Tibial nerve (tissue), 4 donors: ENCODE data around the gene STX11.

Experiments used
- EP300 ChIP-seq, 2 donors: sonication (generic); formaldehyde crosslinking; IDR thresholded peaks; one replicate each; pipeline ENCODE4 v1.6.1; 2017; ENCODE audit warnings: antibody characterized with exemption in 2 of 2, mild to moderate bottlenecking in 1 of 2
- POLR2A ChIP-seq, 2 donors: fragments of 450-650 bp; IDR thresholded peaks; one replicate each; pipeline ENCODE4 v1.6.1; 2017; ENCODE audit warnings: antibody characterized with exemption in 2 of 2, mild to moderate bottlenecking in 2 of 2, moderate library complexity in 2 of 2
- TF ChIP-seq, protein P1 (sequence below), 5 experiments: fragments of 200-600 bp in 3 of 5; fragments of 450-650 bp in 2 of 5; sonication (generic) in 3 of 5; IDR thresholded peaks; one replicate each; pipeline ENCODE4 v1.5.1; 2016 to 2019; ENCODE audit warnings: antibody characterized with exemption in 5 of 5, mild to moderate bottlenecking in 3 of 5, moderate library complexity in 2 of 5

DNA sequence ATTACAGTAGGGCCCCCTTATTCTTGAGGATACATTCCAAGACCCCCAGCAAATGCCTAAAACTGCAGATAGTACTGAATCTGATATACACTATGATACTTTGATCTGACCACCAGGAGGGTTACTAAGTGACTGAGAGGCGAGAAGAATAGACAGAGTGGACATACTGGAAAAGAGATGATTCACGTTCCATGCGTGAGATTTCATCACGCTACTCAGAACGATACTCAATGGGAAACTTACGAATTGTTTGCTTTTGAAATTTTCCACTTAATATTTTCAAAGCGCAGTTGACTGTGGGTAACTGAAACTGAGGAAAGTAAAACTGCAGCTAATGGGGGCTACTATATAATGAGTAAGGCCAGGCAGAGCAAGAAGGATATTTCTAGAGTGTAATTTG, 60.8 kb downstream of the STX11 start:
- TF ChIP-seq EP300 (IDR thresholded peaks at IDR 0.05) (no peak), POLR2A (IDR thresholded peaks at IDR 0.05) (no peak)
- TF ChIP-seq, protein P1, sequence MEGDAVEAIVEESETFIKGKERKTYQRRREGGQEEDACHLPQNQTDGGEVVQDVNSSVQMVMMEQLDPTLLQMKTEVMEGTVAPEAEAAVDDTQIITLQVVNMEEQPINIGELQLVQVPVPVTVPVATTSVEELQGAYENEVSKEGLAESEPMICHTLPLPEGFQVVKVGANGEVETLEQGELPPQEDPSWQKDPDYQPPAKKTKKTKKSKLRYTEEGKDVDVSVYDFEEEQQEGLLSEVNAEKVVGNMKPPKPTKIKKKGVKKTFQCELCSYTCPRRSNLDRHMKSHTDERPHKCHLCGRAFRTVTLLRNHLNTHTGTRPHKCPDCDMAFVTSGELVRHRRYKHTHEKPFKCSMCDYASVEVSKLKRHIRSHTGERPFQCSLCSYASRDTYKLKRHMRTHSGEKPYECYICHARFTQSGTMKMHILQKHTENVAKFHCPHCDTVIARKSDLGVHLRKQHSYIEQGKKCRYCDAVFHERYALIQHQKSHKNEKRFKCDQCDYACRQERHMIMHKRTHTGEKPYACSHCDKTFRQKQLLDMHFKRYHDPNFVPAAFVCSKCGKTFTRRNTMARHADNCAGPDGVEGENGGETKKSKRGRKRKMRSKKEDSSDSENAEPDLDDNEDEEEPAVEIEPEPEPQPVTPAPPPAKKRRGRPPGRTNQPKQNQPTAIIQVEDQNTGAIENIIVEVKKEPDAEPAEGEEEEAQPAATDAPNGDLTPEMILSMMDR (IDR thresholded peaks at IDR 0.05) = no peak
